ENCODE data around the gene COL16A1.

COL16A1 gene

DNA sequence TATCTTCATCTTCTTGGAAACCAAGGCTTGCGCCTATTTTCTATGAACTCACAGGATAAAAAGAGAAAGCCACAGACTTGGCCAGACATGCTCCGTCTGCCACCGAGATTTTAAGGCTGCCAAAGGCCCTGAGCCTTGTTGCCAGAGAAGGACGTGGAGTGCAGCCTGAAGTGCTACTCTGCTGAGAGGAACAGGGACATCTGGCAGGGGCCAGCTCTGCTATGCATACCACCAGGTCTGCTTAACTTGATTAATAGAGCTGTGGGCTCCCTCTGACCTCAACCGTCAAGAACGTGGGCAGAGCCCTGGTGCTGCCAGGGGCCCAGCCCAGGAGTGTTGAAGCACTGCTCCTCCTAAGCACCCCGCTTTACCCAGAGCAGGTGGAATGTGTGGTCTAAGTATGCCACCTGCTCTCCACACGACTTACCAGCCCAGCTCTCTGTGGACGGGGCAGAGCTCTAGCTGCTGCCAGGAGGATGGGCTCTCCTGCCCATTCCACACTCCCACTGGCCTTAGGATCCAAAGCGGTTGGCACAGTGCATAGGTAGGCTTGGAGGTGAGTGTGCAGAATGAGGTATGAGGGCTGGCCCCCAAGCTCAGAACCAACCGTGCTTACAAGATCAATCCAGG is 75.8 kb downstream of the COL16A1 start:
- TF ChIP-seq, protein P1, sequence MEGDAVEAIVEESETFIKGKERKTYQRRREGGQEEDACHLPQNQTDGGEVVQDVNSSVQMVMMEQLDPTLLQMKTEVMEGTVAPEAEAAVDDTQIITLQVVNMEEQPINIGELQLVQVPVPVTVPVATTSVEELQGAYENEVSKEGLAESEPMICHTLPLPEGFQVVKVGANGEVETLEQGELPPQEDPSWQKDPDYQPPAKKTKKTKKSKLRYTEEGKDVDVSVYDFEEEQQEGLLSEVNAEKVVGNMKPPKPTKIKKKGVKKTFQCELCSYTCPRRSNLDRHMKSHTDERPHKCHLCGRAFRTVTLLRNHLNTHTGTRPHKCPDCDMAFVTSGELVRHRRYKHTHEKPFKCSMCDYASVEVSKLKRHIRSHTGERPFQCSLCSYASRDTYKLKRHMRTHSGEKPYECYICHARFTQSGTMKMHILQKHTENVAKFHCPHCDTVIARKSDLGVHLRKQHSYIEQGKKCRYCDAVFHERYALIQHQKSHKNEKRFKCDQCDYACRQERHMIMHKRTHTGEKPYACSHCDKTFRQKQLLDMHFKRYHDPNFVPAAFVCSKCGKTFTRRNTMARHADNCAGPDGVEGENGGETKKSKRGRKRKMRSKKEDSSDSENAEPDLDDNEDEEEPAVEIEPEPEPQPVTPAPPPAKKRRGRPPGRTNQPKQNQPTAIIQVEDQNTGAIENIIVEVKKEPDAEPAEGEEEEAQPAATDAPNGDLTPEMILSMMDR (IDR thresholded peaks at IDR 0.05), result no peak
- Histone ChIP-seq H3K36me3 (ENCODE audit: control insufficient read depth, insufficient read depth, low read length) (no peaks in the 10 kb centered on the region), H3K4me1 (no peaks in the 10 kb centered on the region), H3K9me3 (ENCODE audit: control insufficient read depth, low read length) (no peaks in the 10 kb centered on the region), H2AFZ (no peak overlapping the region), H3K27me3 (ENCODE audit: control insufficient read depth, insufficient read depth, low read length) (no peaks in the 10 kb centered on the region), H3K4me3 (ENCODE audit: low read depth, low read length) (no peak overlapping the region), H3K9ac (no peak overlapping the region), H3K79me2 (no peaks in the 10 kb centered on the region), H3K4me2 (ENCODE audit: low read length) (no peak overlapping the region), H3K27ac (no peak overlapping the region)

DNA sequence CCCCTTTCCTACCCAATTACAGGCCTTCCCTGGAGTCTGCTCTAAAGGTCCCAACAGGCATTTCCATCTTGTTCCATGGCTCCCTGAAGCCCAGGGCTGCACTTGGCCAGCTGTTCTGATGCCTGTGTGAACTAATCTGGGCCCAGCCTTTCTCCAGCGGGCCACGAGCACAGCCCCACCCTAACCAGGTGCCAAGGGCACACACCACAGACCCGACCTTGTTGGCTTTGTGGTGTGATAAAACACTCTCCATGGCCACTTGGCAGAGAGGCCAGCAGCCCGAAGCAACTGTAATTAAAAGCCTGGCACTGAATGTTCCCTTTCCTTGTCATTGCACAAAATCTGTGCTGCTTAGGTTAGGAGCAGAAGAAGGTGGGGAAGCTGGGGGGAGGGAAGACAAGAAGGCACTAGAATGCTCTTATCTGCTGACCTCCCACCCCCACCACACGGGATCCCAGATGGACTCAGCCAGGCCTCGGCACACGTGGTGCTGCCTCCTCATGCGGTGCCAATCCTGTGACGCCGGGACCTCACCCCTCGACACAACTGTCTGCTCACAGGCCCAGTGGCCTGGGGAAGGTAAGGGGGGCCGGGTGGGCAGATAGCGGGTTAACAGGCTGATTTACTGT is 76.4 kb downstream of the COL16A1 start:
- no peak overlapping the region for H3K9ac ChIP-seq

DNA sequence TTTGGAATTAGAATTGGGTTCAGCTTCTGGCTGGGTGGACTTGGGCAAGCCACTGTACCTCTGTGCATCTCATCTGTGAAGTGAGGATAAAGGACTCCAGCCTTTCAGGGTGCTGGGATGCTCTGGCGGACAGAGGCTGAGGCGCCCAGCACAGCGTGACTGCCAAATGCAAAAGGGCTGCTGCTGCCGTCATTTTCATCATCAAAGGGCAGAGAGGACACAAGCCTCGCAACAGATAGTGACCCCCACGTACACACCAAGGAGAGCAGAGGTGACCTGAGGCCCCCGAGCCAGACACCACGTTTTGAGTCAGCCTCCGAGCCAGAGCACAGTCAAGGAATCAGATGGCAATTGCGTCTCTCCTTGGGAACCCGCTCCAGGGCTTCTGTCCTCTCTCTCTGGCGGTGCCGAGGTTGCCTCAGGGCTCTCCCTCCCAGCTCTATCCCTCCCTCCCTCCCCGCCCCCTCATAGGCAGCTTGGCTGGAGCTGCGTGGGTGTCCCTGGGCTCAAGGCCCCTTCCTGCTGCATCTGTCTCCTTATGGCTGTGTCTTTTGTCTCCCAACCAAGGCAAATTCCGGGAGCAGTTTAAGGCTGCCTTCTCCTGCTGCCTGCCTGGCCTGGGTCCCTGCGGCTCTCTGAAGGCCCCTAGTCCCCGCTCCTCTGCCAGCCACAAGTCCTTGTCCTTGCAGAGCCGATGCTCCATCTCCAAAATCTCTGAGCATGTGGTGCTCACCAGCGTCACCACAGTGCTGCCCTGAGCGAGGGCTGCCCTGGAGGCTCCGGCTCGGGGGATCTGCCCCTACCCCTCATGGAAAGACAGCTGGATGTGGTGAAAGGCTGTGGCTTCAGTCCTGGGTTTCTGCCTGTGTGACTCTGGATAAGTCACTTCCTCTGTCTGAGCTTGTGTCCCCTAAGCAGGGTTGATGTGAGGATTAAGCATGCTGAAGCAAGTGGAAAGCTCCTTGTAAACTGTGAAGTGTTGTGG is 77.3 kb downstream of the COL16A1 start:
- Histone ChIP-seq H3K79me2 (no peaks in the 10 kb centered on the region), H3K9me3 (ENCODE audit: control insufficient read depth, low read length) (no peaks in the 10 kb centered on the region), H3K27me3 (ENCODE audit: control insufficient read depth, insufficient read depth, low read length) (no peaks in the 10 kb centered on the region), H3K4me1 (no peaks in the 10 kb centered on the region), H3K4me2 (ENCODE audit: low read length) (no peak overlapping the region), H2AFZ (no peak overlapping the region), H3K36me3 (ENCODE audit: control insufficient read depth, insufficient read depth, low read length) (no peaks in the 10 kb centered on the region), H3K9ac (no peak overlapping the region), H3K27ac (no peak overlapping the region), H3K4me3 (ENCODE audit: low read depth, low read length) (no peak overlapping the region)
- TF ChIP-seq, protein P1 (IDR thresholded peaks at IDR 0.05), result no peak

More for the DNA sequence above, 76.4 kb downstream of the COL16A1 start:
- no peak overlapping the region for H2AFZ ChIP-seq
- no peak overlapping the region for H3K27ac ChIP-seq
- no peaks in the 10 kb centered on the region for H3K79me2 ChIP-seq
- H3K4me1 ChIP-seq, result no peaks in the 10 kb centered on the region
- no peak overlapping the region for H3K4me2 ChIP-seq (ENCODE audit: low read length)
- TF ChIP-seq, protein P1 (IDR thresholded peaks at IDR 0.05), result no peak
- no peaks in the 10 kb centered on the region for H3K27me3 ChIP-seq (ENCODE audit: control insufficient read depth, insufficient read depth, low read length)
- H3K36me3 ChIP-seq (ENCODE audit: control insufficient read depth, insufficient read depth, low read length), result no peaks in the 10 kb centered on the region
- H3K4me3 ChIP-seq (ENCODE audit: low read depth, low read length), result no peak overlapping the region
- H3K9me3 ChIP-seq (ENCODE audit: control insufficient read depth, low read length), result no peaks in the 10 kb centered on the region

DNA sequence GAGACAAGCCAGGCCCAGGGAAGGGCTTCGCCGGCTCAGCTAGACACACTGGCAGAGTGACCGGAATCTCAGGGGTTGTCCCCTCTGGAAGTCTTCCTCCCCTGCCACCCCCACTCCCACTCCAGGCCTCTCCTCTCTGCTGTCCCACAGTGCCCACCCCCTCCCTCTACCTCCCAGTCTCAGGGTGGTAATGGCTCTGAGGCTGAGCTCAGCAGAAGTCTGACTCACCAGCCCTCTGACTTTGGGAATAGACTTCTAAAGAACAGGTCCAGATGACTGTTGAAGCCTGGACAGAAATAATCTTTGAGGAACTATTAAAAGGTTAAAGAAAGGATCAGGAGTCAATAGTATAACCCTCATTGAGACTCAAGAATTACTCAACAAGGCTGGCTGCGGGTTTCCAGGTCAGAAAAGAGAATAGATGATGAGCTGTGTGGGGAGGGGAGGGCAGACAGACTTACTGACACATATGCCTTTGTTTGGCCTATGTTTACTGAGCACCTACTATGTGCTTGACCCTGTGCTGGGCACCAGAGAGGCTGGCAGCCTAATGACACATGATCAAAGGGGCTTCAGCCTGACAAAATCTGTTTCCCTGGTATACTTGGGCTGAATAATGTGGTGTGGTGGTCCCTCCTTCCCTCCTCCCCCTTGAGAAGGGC is 78.1 kb downstream of the COL16A1 start:
- no peaks in the 10 kb centered on the region for H3K79me2 ChIP-seq
- H3K4me3 ChIP-seq (ENCODE audit: low read depth, low read length), result no peak overlapping the region
- no peaks in the 10 kb centered on the region for H3K27me3 ChIP-seq (ENCODE audit: control insufficient read depth, insufficient read depth, low read length)
- no peak overlapping the region for H2AFZ ChIP-seq
- no peaks in the 10 kb centered on the region for H3K36me3 ChIP-seq (ENCODE audit: control insufficient read depth, insufficient read depth, low read length)
- no peaks in the 10 kb centered on the region for H3K4me1 ChIP-seq
- H3K27ac ChIP-seq, result no peak overlapping the region
- H3K9ac ChIP-seq, result no peak overlapping the region
- TF ChIP-seq, protein P1 (IDR thresholded peaks at IDR 0.05), result no peak
- no peaks in the 10 kb centered on the region for H3K9me3 ChIP-seq (ENCODE audit: control insufficient read depth, low read length)
- no peak overlapping the region for H3K4me2 ChIP-seq (ENCODE audit: low read length)
